ENCODE measurements around the gene SF3B2.
"Not testable (repeated sequence)": the region's sequence is repeated elsewhere in the genome, so short reads cannot be mapped to it uniquely, and the experiment has no call there.

SF3B2 gene

GRCh38 chr11:66077927-66078326 is 25.8 kb downstream of the SF3B2 start:
- DNase-seq: no peak

- not testable (repeated sequence) for DNase-seq
Observed at GRCh38 chr11:66078949-66079348, 26.8 kb downstream of the SF3B2 start.

GRCh38 chr11:66080055-66080817 is 28.1 kb downstream of the SF3B2 start:
- DNase-seq: peak; percentile 34

GRCh38 chr11:66081505-66081904 is 29.3 kb downstream of the SF3B2 start:
- peak; percentile 59 for DNase-seq

- DNase-seq: peak; percentile 97
Observed at GRCh38 chr11:66082946-66083698, 31.0 kb downstream of the SF3B2 start.

GRCh38 chr11:66083767-66084166 is 31.6 kb downstream of the SF3B2 start:
- DNase-seq: no peak

- peak; percentile 28 for DNase-seq
Observed at GRCh38 chr11:66084821-66085475, 32.8 kb downstream of the SF3B2 start.

GRCh38 chr11:66087148-66087908 is 35.2 kb downstream of the SF3B2 start:
- no peak for DNase-seq

- no peak for DNase-seq
Observed at GRCh38 chr11:66089067-66089466, 36.9 kb downstream of the SF3B2 start.

GRCh38 chr11:66090288-66090687 is 38.1 kb downstream of the SF3B2 start:
- no peak for DNase-seq

GRCh38 chr11:66092125-66092524 is 40.0 kb downstream of the SF3B2 start:
- DNase-seq: not testable (repeated sequence)

GRCh38 chr11:66099746-66100145 is 47.6 kb downstream of the SF3B2 start:
- DNase-seq: not testable (repeated sequence)

GRCh38 chr11:66100272-66101065 is 48.3 kb downstream of the SF3B2 start:
- DNase-seq: peak; percentile 85

- no peak for DNase-seq
Observed at GRCh38 chr11:66101066-66101464, 48.9 kb downstream of the SF3B2 start.

- DNase-seq: no peak
Observed at GRCh38 chr11:66104057-66104638, 52.0 kb downstream of the SF3B2 start.

GRCh38 chr11:66106786-66107599 is 54.8 kb downstream of the SF3B2 start:
- no peak for DNase-seq

GRCh38 chr11:66107600-66108510 is 55.7 kb downstream of the SF3B2 start:
- no peak for DNase-seq

- no peak for DNase-seq
Observed at GRCh38 chr11:66109294-66109693, 57.1 kb downstream of the SF3B2 start.

GRCh38 chr11:66111158-66111557 is 59.0 kb downstream of the SF3B2 start:
- DNase-seq: no peak

GRCh38 chr11:66112041-66112491 is 59.9 kb downstream of the SF3B2 start:
- no peak for DNase-seq
